Naive thymus-derived CD4-positive, alpha-beta T cell (primary cell): ENCODE measurements around the gene EVI5. TPM values are rescaled to one million over a fixed set of nuclear protein-coding genes. Genes with fewer than 3 reads are reported as not detected.

Experiments
- ATAC-seq: fragments of 150-1000 bp; cut with Tn5 transposase; 2 replicates; pipeline ENCODE4 v1.10.0; 2021; ENCODE audit warnings: mild to moderate bottlenecking, moderate library complexity
- CTCF ChIA-PET: fragments of 350-600 bp; sonication (Branson Sonifier 250); formaldehyde crosslinking; loops from one replicate; lab custom pipeline; 2021; ENCODE audit warnings: antibody characterized with exemption; lab: Charles Lee
- POLR2A ChIA-PET: fragments of 350-600 bp; sonication (Branson Sonifier 250); formaldehyde crosslinking; loops from one replicate; lab custom pipeline; 2021; ENCODE audit warnings: antibody characterized with exemption, inconsistent platforms; lab: Charles Lee
- DNase-seq, 9 donors: peaks; one replicate each; pipeline versions ENCODE4 v3.0.0 to v3.0.0-alpha.2; 2020 to 2022; ENCODE audit warnings: mixed read lengths in 1 of 9
- H3K27ac ChIP-seq: one replicate; pipeline ENCODE4 v1.7.0; 2013; ENCODE audit warnings: mild to moderate bottlenecking, low read depth, low read length, moderate library complexity
- H3K27me3 ChIP-seq, 2 donors: one replicate each; pipeline ENCODE4 v1.7.0; 2013; ENCODE audit warnings: low read length in 2 of 2, mild to moderate bottlenecking in 2 of 2, moderate library complexity in 2 of 2; ENCODE audit not compliant: control insufficient read depth in 2 of 2, insufficient read depth in 2 of 2
- H3K36me3 ChIP-seq, 3 experiments: 1 replicate in 2 of 3; 2 replicates in 1 of 3; pipeline ENCODE4 v1.7.0; 2013; ENCODE audit warnings: low read length in 3 of 3, mild to moderate bottlenecking in 3 of 3, moderate library complexity in 1 of 3; ENCODE audit not compliant: insufficient read depth in 3 of 3, control insufficient read depth in 2 of 3
- H3K4me1 ChIP-seq, 2 donors: one replicate each; pipeline ENCODE4 v1.7.0; 2013; ENCODE audit warnings: low read length in 2 of 2, mild to moderate bottlenecking in 2 of 2, moderate library complexity in 1 of 2; ENCODE audit not compliant: control insufficient read depth in 2 of 2, insufficient read depth in 2 of 2
- H3K4me3 ChIP-seq: 2 replicates; pipeline ENCODE4 v1.7.0; 2013; ENCODE audit warnings: mild to moderate bottlenecking, low read length
- H3K9me3 ChIP-seq, 3 experiments: 1 replicate in 2 of 3; 2 replicates in 1 of 3; pipeline ENCODE4 v1.7.0; 2013; ENCODE audit warnings: low read length in 3 of 3; ENCODE audit not compliant: control insufficient read depth in 2 of 3
- H3K27ac Mint-ChIP-seq, 9 donors: one replicate each; pipeline ENCODE4 v1.8.0; 2020 to 2022; ENCODE audit warnings: mixed read lengths in 9 of 9, mild to moderate bottlenecking in 8 of 9, moderate library complexity in 5 of 9, inconsistent platforms in 2 of 9
- H3K27me3 Mint-ChIP-seq, 5 donors: one replicate each; pipeline ENCODE4 v1.8.0; 2021 to 2022; ENCODE audit warnings: mixed read lengths in 5 of 5, mild to moderate bottlenecking in 1 of 5
- H3K36me3 Mint-ChIP-seq, 5 donors: one replicate each; pipeline ENCODE4 v1.8.0; 2020 to 2022; ENCODE audit warnings: mixed read lengths in 5 of 5, mild to moderate bottlenecking in 3 of 5, inconsistent platforms in 1 of 5
- H3K4me1 Mint-ChIP-seq, 7 donors: one replicate each; pipeline ENCODE4 v1.8.0; 2020 to 2022; ENCODE audit warnings: mixed read lengths in 7 of 7, mild to moderate bottlenecking in 3 of 7, inconsistent platforms in 1 of 7
- H3K4me3 Mint-ChIP-seq, 10 donors: one replicate each; pipeline ENCODE4 v1.8.0; 2020 to 2022; ENCODE audit warnings: mild to moderate bottlenecking in 10 of 10, mixed read lengths in 10 of 10, moderate library complexity in 6 of 10, inconsistent platforms in 2 of 10
- H3K9me3 Mint-ChIP-seq, 11 donors: one replicate each; pipeline ENCODE4 v1.8.0; 2020 to 2022; ENCODE audit warnings: mixed read lengths in 11 of 11, mild to moderate bottlenecking in 4 of 11, inconsistent platforms in 1 of 11, moderate library complexity in 1 of 11
- intact Hi-C, 2 donors: fragments of 100-400 bp; cut with micrococcal nuclease; formaldehyde crosslinking; loops; one replicate each; pipeline ENCODE4 v1.15.1; 2023
- polyA plus RNA-seq, 2 donors: library from polyadenylated mRNA; unstranded; fragments of 300-500 nt; fragmentation: Illumina TruSeq; gene quantifications; one replicate each; pipeline ENCODE4 v1.2.3, GENCODE V29; 2021
- total RNA-seq, 6 experiments: library from RNA in 5 of 6; stranded (reverse) in 5 of 6; gene quantifications; 1 replicate in 5 of 6; 2 replicates in 1 of 6; pipeline ENCODE4 v1.2.3 and lab custom pipeline; 2021 to 2026

The EVI5 gene
- total and polyA plus RNA-seq, 7 experiments from 2014 or later = 0.20 to 12.3 (median 1.7) TPM

- Mint-ChIP-seq H3K27me3 (peaks cover 0 to 50% (median 5%) of the 10 kb centered on the region in 5 donors), H3K27ac (no peak overlapping the region), H3K4me3 (no peak overlapping the region), H3K9me3 (peaks cover 0 to 1% (median 0%) of the 10 kb centered on the region in 11 donors), H3K4me1 (no peaks in the 10 kb centered on the region), H3K36me3 (peaks cover 0 to 7% (median 0%) of the 10 kb centered on the region in 5 donors)
- Histone ChIP-seq H3K36me3 (no peaks in the 10 kb centered on the region), H3K9me3 (no peaks in the 10 kb centered on the region), H3K4me1 (no peaks in the 10 kb centered on the region), H3K27me3 (no peaks in the 10 kb centered on the region), H3K4me3 (no peak overlapping the region), H3K27ac (no peak overlapping the region)
- DNase-seq = no peak
- ATAC-seq = no peak
- intact Hi-C loops = no loop called here
- ChIA-PET CTCF (no interaction called here), POLR2A (interaction anchor here (0.7 kb wide), 1 partner anchor 128 kb away, joined by 4 read pairs; no protein-coding TSS in a partner anchor)
Observed at GRCh38 chr1:92797961-92798360, 13.1 kb upstream of the EVI5 start.

GRCh38 chr1:92797297-92797696 is 12.4 kb upstream of the EVI5 start:
- peaks cover 0 to 56% (median 10%) of the 10 kb centered on the region in 5 donors for H3K27me3 Mint-ChIP-seq
- CTCF ChIA-PET = no interaction called here

GRCh38 chr1:92795166-92795565 is 10.3 kb upstream of the EVI5 start:
- no peaks in the 10 kb centered on the region for H3K36me3 ChIP-seq
- Mint-ChIP-seq H3K4me1 (no peaks in the 10 kb centered on the region), H3K27ac (no peak overlapping the region), H3K4me3 (no peak overlapping the region), H3K9me3 (peaks cover 0 to 1% (median 0%) of the 10 kb centered on the region in 11 donors), H3K27me3 (peaks cover 0 to 69% (median 23%) of the 10 kb centered on the region in 5 donors), H3K36me3 (no peaks in the 10 kb centered on the region)
- no peak for DNase-seq
- ChIA-PET CTCF (interaction anchor here (0.6 kb wide), 1 partner anchor 830 kb away, joined by 3 read pairs; no protein-coding TSS in a partner anchor), POLR2A (interaction anchor here (1.3 kb wide), 1 partner anchor 37 kb away, joined by 3 read pairs; the partner anchor contains the start of gene RPL5)
- H3K27ac ChIP-seq = no peak overlapping the region
- no peak for ATAC-seq
- H3K4me3 ChIP-seq = no peak overlapping the region
- H3K27me3 ChIP-seq = peaks cover 0 to 3% of the 10 kb centered on the region in 2 donors
- H3K4me1 ChIP-seq = no peaks in the 10 kb centered on the region
- H3K9me3 ChIP-seq = no peaks in the 10 kb centered on the region
- intact Hi-C loops = no loop called here

More at GRCh38 chr1:92797297-92797696, 12.4 kb upstream of the EVI5 start:
- Mint-ChIP-seq H3K4me3 (no peak overlapping the region), H3K36me3 (peaks cover 0 to 7% (median 0%) of the 10 kb centered on the region in 5 donors), H3K4me1 (no peaks in the 10 kb centered on the region), H3K9me3 (peaks cover 0 to 1% (median 0%) of the 10 kb centered on the region in 11 donors), H3K27ac (no peak overlapping the region)
- Histone ChIP-seq H3K9me3 (no peaks in the 10 kb centered on the region), H3K27me3 (peaks cover 0 to 3% of the 10 kb centered on the region in 2 donors), H3K4me3 (no peak overlapping the region), H3K27ac (no peak overlapping the region), H3K4me1 (no peaks in the 10 kb centered on the region), H3K36me3 (no peaks in the 10 kb centered on the region)
- POLR2A ChIA-PET = interaction anchor here (0.7 kb wide), 1 partner anchor 129 kb away, joined by 4 read pairs; no protein-coding TSS in a partner anchor
- intact Hi-C loops = no loop called here
- ATAC-seq = no peak
- no peak for DNase-seq

- intact Hi-C loops = no loop called here
- ATAC-seq (no peak), DNase-seq (no peak)
- no peaks in the 10 kb centered on the region for H3K9me3 ChIP-seq
- no peaks in the 10 kb centered on the region for H3K36me3 ChIP-seq
- no peaks in the 10 kb centered on the region for H3K36me3 Mint-ChIP-seq
- H3K27me3 ChIP-seq = peaks cover 0 to 3% of the 10 kb centered on the region in 2 donors
- ChIA-PET POLR2A (no interaction called here), CTCF (interaction anchor here (1.3 kb wide), 1 partner anchor 43 kb away, joined by 3 read pairs; no protein-coding TSS in a partner anchor)
- H3K27ac Mint-ChIP-seq = no peak overlapping the region
- no peaks in the 10 kb centered on the region for H3K4me1 Mint-ChIP-seq
- H3K4me3 Mint-ChIP-seq = no peak overlapping the region
- H3K4me1 ChIP-seq = no peaks in the 10 kb centered on the region
- H3K27me3 Mint-ChIP-seq = peaks cover 4 to 82% (median 23%) of the 10 kb centered on the region in 5 donors
- no peak overlapping the region for H3K4me3 ChIP-seq
- no peak overlapping the region for H3K27ac ChIP-seq
- H3K9me3 Mint-ChIP-seq = peaks cover 0 to 1% (median 0%) of the 10 kb centered on the region in 11 donors
Observed at GRCh38 chr1:92792340-92792782, 7.5 kb upstream of the EVI5 start.

GRCh38 chr1:92791487-92792066 is 6.7 kb upstream of the EVI5 start:
- H3K9me3 Mint-ChIP-seq = no peaks in the 10 kb centered on the region
- H3K4me3 Mint-ChIP-seq = no peak overlapping the region
- H3K27ac ChIP-seq = no peak overlapping the region
- POLR2A ChIA-PET = no interaction called here
- no peak for ATAC-seq
- H3K27ac Mint-ChIP-seq = no peak overlapping the region
- H3K4me1 Mint-ChIP-seq = peaks cover 0 to 4% (median 0%) of the 10 kb centered on the region in 7 donors
- no peaks in the 10 kb centered on the region for H3K9me3 ChIP-seq
- H3K27me3 ChIP-seq = peaks cover 0 to 3% of the 10 kb centered on the region in 2 donors
- no peak for DNase-seq
- no peak overlapping the region for H3K4me3 ChIP-seq
- intact Hi-C loops = no loop called here
- no peaks in the 10 kb centered on the region for H3K36me3 Mint-ChIP-seq
- H3K27me3 Mint-ChIP-seq = peaks cover 4 to 83% (median 27%) of the 10 kb centered on the region in 5 donors
- CTCF ChIA-PET = interaction anchor here (1.3 kb wide), 1 partner anchor 43 kb away, joined by 3 read pairs; no protein-coding TSS in a partner anchor
- H3K36me3 ChIP-seq = no peaks in the 10 kb centered on the region
- H3K4me1 ChIP-seq = no peaks in the 10 kb centered on the region

GRCh38 chr1:92790867-92791266 is 6.0 kb upstream of the EVI5 start:
- Mint-ChIP-seq H3K4me1 (peaks cover 0 to 8% (median 0%) of the 10 kb centered on the region in 7 donors), H3K27me3 (peaks cover 4 to 87% (median 30%) of the 10 kb centered on the region in 5 donors), H3K27ac (no peak overlapping the region), H3K4me3 (no peak overlapping the region), H3K36me3 (no peaks in the 10 kb centered on the region), H3K9me3 (no peaks in the 10 kb centered on the region)
- H3K27ac ChIP-seq = no peak overlapping the region
- H3K9me3 ChIP-seq = no peaks in the 10 kb centered on the region
- H3K36me3 ChIP-seq = no peaks in the 10 kb centered on the region
- H3K27me3 ChIP-seq = peaks cover 0 to 3% of the 10 kb centered on the region in 2 donors
- H3K4me3 ChIP-seq = no peak overlapping the region
- intact Hi-C loops = no loop called here
- ChIA-PET CTCF (no interaction called here), POLR2A (no interaction called here)
- no peak for DNase-seq
- H3K4me1 ChIP-seq = no peaks in the 10 kb centered on the region
- ATAC-seq = no peak
